ENCODE results near the gene AKR1C2.
"Not testable (repeated sequence)": the region's sequence is repeated elsewhere in the genome, so short reads cannot be mapped to it uniquely, and the experiment has no call there.

AKR1C2 gene

DNA sequence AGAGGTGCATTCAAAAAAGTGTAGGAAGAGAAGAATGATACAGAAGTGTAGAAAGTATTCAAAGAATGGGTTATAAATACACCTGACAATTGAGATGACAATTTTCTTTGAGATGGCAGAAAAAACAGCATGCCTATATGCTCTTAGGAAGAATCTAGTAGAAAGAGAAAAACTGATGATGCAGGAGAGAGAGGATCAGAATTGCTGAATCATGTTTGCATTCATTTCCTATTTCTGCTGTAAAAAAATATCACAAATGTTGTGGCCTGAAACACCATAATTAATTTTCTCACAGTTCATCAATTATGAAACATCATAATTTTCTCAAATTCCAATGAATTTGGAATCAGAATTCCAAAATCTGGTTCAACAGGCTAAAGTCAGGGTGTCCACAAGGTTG is 50.3 kb downstream of the AKR1C2 start:
- DNase-seq, result no peak

DNA sequence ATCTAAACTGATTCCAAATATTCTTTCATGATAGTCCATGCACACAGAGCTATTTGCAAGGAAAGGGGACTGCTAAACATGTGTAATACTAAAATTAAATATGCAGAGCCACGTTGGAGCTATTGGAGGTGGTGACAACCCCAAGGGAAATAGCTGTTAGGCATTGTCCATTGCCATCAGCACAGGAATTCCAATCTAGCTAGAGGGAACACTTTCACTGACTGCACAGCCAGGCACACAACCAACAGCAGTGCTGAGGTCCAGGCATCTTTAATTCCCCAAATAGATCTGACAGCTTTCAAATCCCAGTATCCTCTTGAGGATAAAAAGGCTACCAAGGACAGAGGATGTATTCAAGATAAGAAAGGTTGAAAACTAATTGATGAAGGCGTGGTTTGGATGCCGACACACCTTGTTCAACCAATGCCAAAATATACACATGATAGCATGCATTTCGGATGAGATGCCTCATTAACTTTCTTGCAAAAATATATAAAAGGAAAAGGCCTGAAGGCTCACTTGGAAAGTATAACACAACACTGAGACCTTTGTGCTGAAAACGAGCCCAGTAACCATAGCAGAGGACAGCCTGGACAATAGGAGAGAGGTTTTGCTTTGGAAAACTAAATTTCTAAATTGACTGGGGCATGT is 52.0 kb downstream of the AKR1C2 start:
- DNase-seq, result not testable (repeated sequence)

More for the DNA sequence above, 50.3 kb downstream of the AKR1C2 start:
- TF ChIP-seq POLR2A (IDR thresholded peaks at IDR 0.05; ENCODE audit: low read length) (no peak), GATA1 (IDR thresholded peaks at IDR 0.05; ENCODE audit: low read depth, low read length) (no peak)

DNA sequence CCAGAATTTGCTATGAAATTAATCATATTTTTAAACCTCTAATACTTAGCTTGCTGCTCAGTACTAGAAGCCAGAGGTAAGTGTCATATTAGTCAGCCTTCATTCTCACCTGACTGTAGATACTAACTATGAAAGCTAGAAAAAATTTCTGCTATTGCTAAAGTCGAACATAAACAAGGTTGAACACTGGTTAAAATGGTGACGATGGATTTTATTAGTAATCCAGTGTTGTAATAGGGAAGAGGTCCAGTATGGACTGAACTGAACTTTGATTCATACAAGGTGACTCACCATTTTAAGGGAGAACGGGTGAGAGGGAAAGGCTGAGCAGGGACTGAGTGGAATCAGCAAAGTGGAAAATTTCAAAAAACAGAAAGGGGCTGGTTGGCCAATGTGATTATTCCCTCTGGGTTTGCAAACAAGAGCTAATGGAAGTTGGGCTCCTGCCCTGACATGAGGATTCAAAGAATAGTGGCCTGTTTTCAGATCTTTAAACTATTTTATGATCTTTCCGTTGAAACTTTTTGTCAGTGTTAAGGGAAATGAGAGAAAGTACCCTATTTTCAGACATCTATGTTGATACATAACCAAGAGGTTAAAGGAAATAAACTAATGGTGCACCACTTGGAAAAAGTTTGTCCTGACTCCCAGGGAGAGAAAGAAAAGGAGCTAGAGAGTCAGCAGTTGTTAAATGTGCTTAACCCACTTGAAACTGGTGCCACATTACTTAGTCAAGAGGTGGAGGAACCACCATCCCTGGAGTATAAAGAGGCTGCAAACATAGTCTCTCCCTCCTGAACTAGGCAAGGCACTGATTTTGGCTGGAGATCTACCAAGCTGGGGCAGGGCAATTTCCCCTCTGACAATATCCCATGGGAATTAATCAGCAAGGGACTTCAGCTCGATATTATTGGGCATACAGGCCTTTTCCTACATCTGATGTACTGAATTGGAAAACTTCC is 55.7 kb downstream of the AKR1C2 start:
- TF ChIP-seq GATA1 (IDR thresholded peaks at IDR 0.05; ENCODE audit: low read depth, low read length), result no peak
- no peak for TF ChIP-seq POLR2A (IDR thresholded peaks at IDR 0.05; ENCODE audit: low read length)
- DNase-seq, result peak in 1 of 2 experiments; percentile 19

DNA sequence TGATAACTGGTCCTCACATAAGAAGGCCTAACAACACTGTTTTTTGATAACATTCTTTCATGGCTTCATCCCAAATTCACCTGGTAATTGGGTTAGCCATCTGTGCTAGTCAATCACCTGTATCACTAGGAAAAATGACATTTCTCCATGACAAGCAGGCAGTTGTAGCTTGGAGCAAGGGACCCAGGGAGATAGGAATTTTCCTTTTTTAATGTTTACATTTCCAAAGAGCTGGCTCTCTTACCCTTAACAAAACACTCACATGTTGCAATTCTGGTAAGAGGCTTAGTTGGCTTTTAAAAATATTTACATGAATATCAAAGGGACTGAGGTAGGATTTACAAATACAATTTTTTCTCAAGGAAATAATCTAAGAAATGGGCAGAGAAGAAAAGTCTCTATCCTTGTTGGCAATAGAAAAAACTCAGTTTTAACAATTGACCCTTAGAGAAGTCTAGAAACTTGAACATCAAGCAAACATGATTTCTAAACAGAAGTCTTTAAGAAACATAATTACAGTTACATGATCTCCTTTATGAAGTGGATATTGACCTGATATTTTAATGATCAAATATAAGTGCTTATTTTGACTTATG is 56.5 kb downstream of the AKR1C2 start:
- TF ChIP-seq GATA1 (IDR thresholded peaks at IDR 0.05; ENCODE audit: low read depth, low read length), result no peak
- no peak for TF ChIP-seq POLR2A (IDR thresholded peaks at IDR 0.05; ENCODE audit: low read length)
- DNase-seq, result no peak

DNA sequence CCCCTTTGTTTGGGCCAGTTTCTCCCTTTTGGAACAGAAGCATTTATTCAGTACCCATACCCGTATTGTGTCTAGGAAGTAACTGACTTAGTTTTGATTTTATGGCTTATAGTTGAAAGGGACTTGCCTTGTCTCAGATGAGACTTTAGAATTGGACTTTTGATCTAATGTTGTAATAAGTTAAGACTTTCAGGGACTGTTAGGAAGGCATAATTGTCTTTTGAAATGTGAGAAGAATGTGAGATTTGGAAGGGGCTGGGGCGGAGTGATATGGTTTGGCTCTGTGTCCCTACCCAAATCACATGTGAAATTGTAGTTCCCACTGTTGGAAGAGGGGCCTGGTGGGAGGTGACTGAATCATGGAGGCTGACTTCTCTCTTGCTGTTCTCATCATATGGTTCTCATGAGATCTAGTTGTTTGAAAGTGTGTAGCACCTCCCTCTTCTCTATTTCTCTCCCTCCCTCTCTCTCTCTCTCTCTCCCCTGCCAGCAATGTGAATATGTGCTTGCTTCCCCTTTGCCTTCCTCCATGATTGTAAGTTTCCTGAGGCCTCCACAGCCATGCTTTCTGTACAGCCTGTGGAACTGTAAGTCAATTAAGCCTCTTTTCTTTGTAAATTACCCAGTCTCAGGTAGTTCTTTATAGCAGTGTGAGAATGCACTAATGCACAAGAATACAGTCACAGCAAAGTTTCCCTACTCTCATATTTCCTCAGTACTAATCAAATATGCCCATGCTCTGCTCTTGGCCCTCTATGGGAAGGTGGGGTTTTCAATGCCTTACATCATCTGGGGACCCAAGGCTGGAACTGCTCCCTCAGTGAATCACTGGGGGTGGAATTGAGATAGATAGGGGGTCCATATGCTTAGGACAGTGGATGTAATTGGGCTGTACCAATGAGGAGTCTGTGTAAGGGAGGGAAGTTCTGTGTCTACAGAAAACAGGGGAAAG is 57.6 kb downstream of the AKR1C2 start:
- peak in 1 of 2 experiments; percentile 58 for DNase-seq
- TF ChIP-seq GATA1 (IDR thresholded peaks at IDR 0.05; ENCODE audit: low read depth, low read length), result no peak
- TF ChIP-seq POLR2A (IDR thresholded peaks at IDR 0.05; ENCODE audit: low read length), result no peak

DNA sequence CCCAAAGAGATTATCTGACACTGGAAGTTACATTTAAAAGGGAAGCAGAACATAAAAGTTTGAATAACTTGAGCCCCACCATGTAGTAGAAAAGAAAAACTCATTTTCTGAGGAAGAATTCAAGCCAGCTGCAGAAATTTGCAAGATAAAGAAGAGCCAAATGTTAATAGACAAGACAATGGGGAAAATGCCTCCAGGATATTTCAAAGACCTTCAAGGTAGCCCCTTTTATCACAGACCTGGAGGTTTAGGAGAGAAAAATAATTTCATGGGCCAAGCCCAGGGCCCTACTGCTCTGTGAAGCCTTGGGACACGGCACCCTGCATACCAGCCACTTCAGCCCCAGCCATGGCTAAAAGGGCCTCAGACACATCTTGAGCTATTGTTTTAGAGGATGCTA is 58.8 kb downstream of the AKR1C2 start:
- TF ChIP-seq POLR2A (IDR thresholded peaks at IDR 0.05; ENCODE audit: low read length) (no peak), GATA1 (IDR thresholded peaks at IDR 0.05; ENCODE audit: low read depth, low read length) (no peak)

DNA sequence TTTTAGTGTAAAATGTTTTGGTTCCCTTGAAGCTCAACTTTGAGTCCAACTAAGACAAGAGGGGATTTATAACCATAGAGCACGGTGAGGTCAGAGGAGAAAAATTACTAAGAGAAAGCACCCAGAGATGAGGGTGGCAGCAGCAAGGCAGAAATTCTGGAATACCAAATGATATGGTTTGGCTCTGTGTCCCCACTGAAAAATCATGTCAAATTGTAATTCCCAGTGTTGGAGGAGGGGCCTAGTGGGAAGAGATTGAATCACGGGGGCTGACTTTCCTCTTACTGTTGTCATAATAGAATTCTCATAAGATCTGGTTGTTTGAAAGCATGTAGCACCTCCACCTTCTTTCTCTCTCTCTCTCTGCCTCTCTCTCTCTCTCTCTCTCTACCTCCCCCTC is 59.8 kb downstream of the AKR1C2 start:
- DNase-seq, result no peak
- no peak for TF ChIP-seq GATA1 (IDR thresholded peaks at IDR 0.05; ENCODE audit: low read depth, low read length)
- TF ChIP-seq POLR2A (IDR thresholded peaks at IDR 0.05; ENCODE audit: low read length), result no peak

More for the DNA sequence above, 58.8 kb downstream of the AKR1C2 start:
- no peak for DNase-seq

DNA sequence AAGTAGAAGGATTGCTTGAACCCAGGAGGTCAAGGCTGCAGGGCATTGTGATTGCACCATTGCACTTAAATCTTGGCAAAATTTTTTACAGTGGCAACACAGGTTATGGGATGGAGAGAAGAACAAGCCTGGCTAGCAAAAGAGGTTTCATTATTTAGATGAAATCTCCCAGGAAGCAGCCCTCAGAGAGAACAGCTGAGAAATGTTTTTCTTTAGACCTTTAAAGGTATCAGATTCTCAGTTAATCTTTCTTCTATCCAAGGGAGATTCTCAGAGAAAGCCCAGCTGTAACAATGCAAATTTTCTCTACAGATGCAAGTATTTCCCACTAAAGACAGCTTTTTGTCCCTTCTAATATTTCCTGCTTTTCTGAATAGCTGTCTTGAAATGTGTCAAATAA is 60.2 kb downstream of the AKR1C2 start:
- DNase-seq, result not testable (repeated sequence)

DNA sequence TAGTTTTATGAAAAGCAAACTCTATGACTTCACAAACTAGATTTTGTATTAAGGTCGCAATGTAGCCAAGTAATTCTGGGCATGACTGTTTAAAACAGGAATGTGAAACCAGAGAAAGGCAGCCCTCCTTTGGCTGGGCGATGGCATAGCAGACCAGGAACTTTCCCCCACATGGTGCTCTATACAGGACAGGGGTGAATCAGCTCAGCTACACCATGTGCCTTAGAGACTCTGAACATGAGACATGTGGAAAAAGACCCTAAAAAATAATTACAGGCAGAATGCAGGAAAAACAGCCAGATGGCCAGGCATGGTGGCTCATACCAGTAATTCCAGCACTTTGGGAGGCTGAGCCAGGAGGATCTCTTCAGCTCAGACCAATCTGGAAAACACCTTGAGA is 60.7 kb downstream of the AKR1C2 start:
- DNase-seq, result peak in 1 of 2 experiments; percentile 13

DNA sequence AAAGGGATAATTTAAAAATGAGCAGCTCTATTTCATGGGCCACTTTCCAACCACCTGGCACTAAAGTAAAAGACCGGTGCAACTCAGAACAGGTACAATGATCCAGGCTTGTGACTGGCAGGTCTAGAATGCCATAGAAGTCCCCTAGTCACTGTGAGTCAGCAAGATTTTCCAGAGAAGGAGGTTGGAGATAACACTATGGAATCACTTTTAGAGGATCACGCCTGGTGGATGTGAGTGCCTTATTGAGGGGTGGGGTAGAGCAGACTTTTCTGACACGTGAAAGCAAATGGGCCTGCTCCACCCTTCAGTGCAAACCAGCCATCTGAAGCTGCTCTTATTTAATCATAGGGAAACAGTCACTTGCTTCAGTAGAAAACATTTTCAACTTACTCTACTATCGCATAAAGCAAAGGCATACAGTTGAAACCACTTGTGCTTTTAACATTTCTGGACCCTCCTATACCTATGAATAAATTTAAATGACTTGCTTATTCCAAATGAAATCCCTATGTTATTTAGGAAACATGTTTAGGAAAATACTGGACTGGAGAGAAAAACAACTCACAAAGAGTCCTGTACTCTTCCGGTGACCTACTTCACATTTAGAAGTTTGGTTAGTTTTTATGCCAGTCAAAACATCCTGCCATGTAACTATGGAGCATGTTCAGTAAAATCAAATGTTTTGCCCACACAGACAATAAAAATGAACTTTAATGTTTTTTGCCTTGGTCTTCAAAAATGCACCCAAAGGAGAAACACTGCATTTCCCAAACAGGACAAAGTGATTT is 61.9 kb downstream of the AKR1C2 start:
- TF ChIP-seq POLR2A (IDR thresholded peaks at IDR 0.05; ENCODE audit: low read length) (no peak), GATA1 (IDR thresholded peaks at IDR 0.05; ENCODE audit: low read depth, low read length) (no peak)
- DNase-seq, result peak; percentile 74 to 85

DNA sequence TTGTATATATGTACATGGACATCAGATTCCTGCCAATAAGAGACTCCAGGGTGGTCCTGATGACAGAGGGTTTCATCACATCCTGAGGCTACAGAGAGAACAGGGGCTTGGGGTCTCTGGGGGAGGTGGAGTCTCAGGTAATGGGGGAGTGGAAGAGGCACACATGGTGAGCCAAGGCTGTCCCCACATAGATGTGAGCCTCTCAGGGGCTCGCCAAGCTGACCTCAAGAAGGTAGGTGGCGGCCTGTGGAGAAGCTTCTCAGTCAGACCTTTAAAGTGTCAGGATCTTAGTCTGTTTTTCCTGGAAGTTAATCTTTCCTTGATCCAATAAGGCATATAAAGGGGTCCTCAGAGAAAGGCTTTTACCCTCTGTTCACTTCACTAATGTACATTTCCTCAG is 62.7 kb downstream of the AKR1C2 start:
- peak in 1 of 2 experiments; percentile 39 for DNase-seq

DNA sequence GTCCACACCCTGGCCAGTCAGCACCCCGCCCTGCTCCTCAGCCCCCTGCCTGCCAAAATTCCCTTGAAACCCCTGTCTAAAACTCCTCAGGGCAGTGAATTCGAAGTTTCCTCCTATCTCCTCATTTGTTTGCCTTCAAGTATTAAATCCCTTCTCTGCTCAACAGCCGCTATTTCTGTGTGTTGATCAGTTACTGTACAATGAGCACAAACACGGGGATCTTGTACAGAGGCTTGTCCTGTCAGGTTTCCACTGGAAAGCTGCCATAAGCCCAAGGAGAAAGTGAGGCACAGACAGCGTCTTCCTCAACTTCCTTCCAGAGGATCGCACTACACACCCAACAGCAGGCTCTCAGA is 63.6 kb downstream of the AKR1C2 start:
- not testable (repeated sequence) for DNase-seq

All from erythroblast (primary cell).